ENCODE measurements around the gene DBNL. TPM values are rescaled to one million over a fixed set of nuclear protein-coding genes. Genes with fewer than 3 reads are reported as not detected.

DBNL gene
- total and polyA plus RNA-seq, 9 donors: 22.0 to 91.1 (median 66.0) TPM

- DNase-seq: no peak
- Histone ChIP-seq H3K27ac (peak overlapping the region; percentile 52 to 89), H3K27me3 (no peaks in the 10 kb centered on the region), H3K36me3 (no peaks in the 10 kb centered on the region), H3K4me1 (ENCODE audit: insufficient read depth) (peaks cover 16% of the 10 kb centered on the region), H3K4me3 (no peak overlapping the region), H3K9me3 (no peaks in the 10 kb centered on the region)
- TF ChIP-seq POLR2A (IDR thresholded peaks at IDR 0.05): no peak
- no peak for TF ChIP-seq CTCF (IDR thresholded peaks at IDR 0.05)
- no peak for TF ChIP-seq EP300 (IDR thresholded peaks at IDR 0.05)
- intact Hi-C loops (cut with DNase I): loop anchor here in 1 of 4 donors (5.0 kb wide), 1 partner anchor 35 kb away; no protein-coding TSS in a partner anchor
- WGBS, 3 donors: 66 to 70% (median 67%) methylated on average over 16 to 18 of the region's 18 CpGs
Measured at GRCh38 chr7:44107116-44107960, 62.8 kb downstream of the DBNL start.

GRCh38 chr7:44107961-44108767, 63.7 kb downstream of the DBNL start:
- TF ChIP-seq CTCF (IDR thresholded peaks at IDR 0.05) (no peak), EP300 (IDR thresholded peaks at IDR 0.05) (no peak), POLR2A (IDR thresholded peaks at IDR 0.05) (no peak)
- intact Hi-C loops (cut with DNase I): loop anchor here in 1 of 4 donors (5.0 kb wide), 1 partner anchor 36 kb away; no protein-coding TSS in a partner anchor
- Histone ChIP-seq H3K4me3 (no peak overlapping the region), H3K27me3 (no peaks in the 10 kb centered on the region), H3K9me3 (no peaks in the 10 kb centered on the region), H3K27ac (peak overlapping the region; percentile 52 to 89), H3K4me1 (ENCODE audit: insufficient read depth) (peaks cover 16% of the 10 kb centered on the region), H3K36me3 (no peaks in the 10 kb centered on the region)
- no peak for DNase-seq
- WGBS, 3 donors: 80 to 82% (median 80%) methylated on average over 21 of the region's 21 CpGs

- H3K4me3 ChIP-seq: no peak overlapping the region
- no peak for DNase-seq
- H3K36me3 ChIP-seq: no peaks in the 10 kb centered on the region
- peaks cover 16% of the 10 kb centered on the region for H3K4me1 ChIP-seq (ENCODE audit: insufficient read depth)
- intact Hi-C loops (cut with DNase I): loop anchor here in 1 of 4 donors (5.0 kb wide), 1 partner anchor 37 kb away; no protein-coding TSS in a partner anchor
- H3K27ac ChIP-seq: no peak overlapping the region
- WGBS, 3 donors: 77% methylated on average over 21 of the region's 21 CpGs
- H3K27me3 ChIP-seq: no peaks in the 10 kb centered on the region
- no peaks in the 10 kb centered on the region for H3K9me3 ChIP-seq
- TF ChIP-seq POLR2A (IDR thresholded peaks at IDR 0.05) (no peak), EP300 (IDR thresholded peaks at IDR 0.05) (no peak), CTCF (IDR thresholded peaks at IDR 0.05) (no peak)
Measured at GRCh38 chr7:44108768-44109750, 64.6 kb downstream of the DBNL start.
